Spleen (tissue), 11 donors: ENCODE measurements around the gene TMEM144. TPM values are rescaled to one million over a fixed set of nuclear protein-coding genes. Genes with fewer than 3 reads are reported as not detected.
"Not testable (repeated sequence)": the region's sequence is repeated elsewhere in the genome, so short reads cannot be mapped to it uniquely, and the experiment has no call there.

ENCODE experiments used
- DNase-seq: peaks from one replicate; pipeline ENCODE4 v3.0.0-alpha.2; 2020
- H3K27ac ChIP-seq, 8 donors: fragments of 200-600 bp; sonication (generic) in 7 of 8; 1 replicate in 4 of 8; 2 replicates in 4 of 8; pipeline versions ENCODE4 v1.5.0 to v1.8.0; 2016 to 2021; ENCODE audit warnings: inconsistent platforms in 4 of 8, mild to moderate bottlenecking in 4 of 8, moderate library complexity in 1 of 8
- H3K27me3 ChIP-seq, 7 donors: fragments of 200-600 bp; sonication (generic) in 6 of 7; replicated peaks in 1 of 7; 1 replicate in 4 of 7; 2 replicates in 3 of 7; pipeline versions ENCODE4 v1.5.0 to v1.8.0; 2016 to 2021; ENCODE audit warnings: inconsistent platforms in 3 of 7, mild to moderate bottlenecking in 1 of 7
- H3K36me3 ChIP-seq, 6 donors: fragments of 200-600 bp; sonication (generic) in 5 of 6; 1 replicate in 4 of 6; 2 replicates in 2 of 6; pipeline versions ENCODE4 v1.5.0 to v1.8.0; 2016 to 2021; ENCODE audit warnings: inconsistent platforms in 2 of 6
- H3K4me1 ChIP-seq, 6 donors: fragments of 200-600 bp; sonication (generic) in 5 of 6; 1 replicate in 3 of 6; 2 replicates in 3 of 6; pipeline versions ENCODE4 v1.5.0 to v1.8.0; 2016 to 2021; ENCODE audit warnings: inconsistent platforms in 3 of 6
- H3K4me3 ChIP-seq, 8 donors: fragments of 200-600 bp; sonication (generic) in 7 of 8; 1 replicate in 4 of 8; 2 replicates in 4 of 8; pipeline versions ENCODE4 v1.5.0 to v1.8.0; 2016 to 2021; ENCODE audit warnings: inconsistent platforms in 4 of 8, mild to moderate bottlenecking in 4 of 8, moderate library complexity in 2 of 8
- H3K9me3 ChIP-seq, 8 donors: fragments of 200-600 bp; sonication (generic) in 7 of 8; 1 replicate in 4 of 8; 2 replicates in 4 of 8; pipeline versions ENCODE4 v1.5.0 to v1.8.0; 2016 to 2021; ENCODE audit warnings: inconsistent platforms in 4 of 8
- POLR2A ChIP-seq, 3 donors: fragments of 450-650 bp; IDR thresholded peaks; one replicate each; pipeline ENCODE4 v1.5.1; 2017; ENCODE audit warnings: antibody characterized with exemption in 3 of 3, mild to moderate bottlenecking in 1 of 3
- POLR2AphosphoS5 ChIP-seq, 3 donors: sonication (generic); formaldehyde crosslinking; IDR thresholded peaks; one replicate each; pipeline ENCODE4 v1.5.1; 2017; ENCODE audit warnings: antibody characterized with exemption in 3 of 3
- WGBS, 5 donors: extraction: QIAGEN DNeasy Blood & Tissue Kit in 3 of 5; methylation state at CpG; one replicate each; pipeline versions ENCODE4 v1.1.5 to v1.1.7; 2013 to 2018; 5-methylcytosine and 5-hydroxymethylcytosine counted together
- intact Hi-C: fragments of 100-400 bp; cut with DNase I; formaldehyde crosslinking; loops from one replicate; pipeline ENCODE4 v1.15.0; 2023; ENCODE audit warnings: low total_unique reads
- polyA plus RNA-seq, 3 donors: library from polyadenylated mRNA; stranded (reverse); fragments of 200-250 nt; gene quantifications; one replicate each; pipeline ENCODE4 v1.2.1, GENCODE V29; 2013
- total RNA-seq, 7 donors: library from RNA; depleted of rRNA in 3 of 7; stranded (reverse); fragments of >200 nt in 3 of 7; fragmentation: NEBNext Ultra II Directional in 4 of 7; extraction: Animal tissue kit (Norgen Biotek cat#: 25700) in 4 of 7; gene quantifications; one replicate each; pipeline versions ENCODE4 v1.1.0 to v1.2.1, GENCODE V29; 2016 to 2021
- TF ChIP-seq, protein P1 (sequence below), 11 experiments: fragments of 200-600 bp in 7 of 11; fragments of 450-650 bp in 4 of 11; sonication (generic) in 4 of 11; IDR thresholded peaks in 8 of 11; conservative IDR thresholded peaks in 3 of 11; 1 replicate in 7 of 11; 2 replicates in 4 of 11; pipeline versions ENCODE4 v1.4.0 to v1.8.0; 2016 to 2021; ENCODE audit warnings: antibody characterized with exemption in 11 of 11, inconsistent platforms in 4 of 11, mild to moderate bottlenecking in 1 of 11
- donor health status: healthy with polysubstance abuse.
- donor health status: DM: no; HTN: no; CAD: no; lungs with moderate emphysema.
- donor health status: DM: no; HTN: no; CAD: no.
- donor health status: Bipolar disorder and iron deficiency.
- donor health status: healthy.
- donor health status: DM: no; HTN: no; CAD: no.
- donor health status: DM: yes; HTN: yes; CAD: no.

TMEM144 gene
- total and polyA plus RNA-seq, 10 donors: 0.56 to 21.3 (median 5.8) TPM

DNA sequence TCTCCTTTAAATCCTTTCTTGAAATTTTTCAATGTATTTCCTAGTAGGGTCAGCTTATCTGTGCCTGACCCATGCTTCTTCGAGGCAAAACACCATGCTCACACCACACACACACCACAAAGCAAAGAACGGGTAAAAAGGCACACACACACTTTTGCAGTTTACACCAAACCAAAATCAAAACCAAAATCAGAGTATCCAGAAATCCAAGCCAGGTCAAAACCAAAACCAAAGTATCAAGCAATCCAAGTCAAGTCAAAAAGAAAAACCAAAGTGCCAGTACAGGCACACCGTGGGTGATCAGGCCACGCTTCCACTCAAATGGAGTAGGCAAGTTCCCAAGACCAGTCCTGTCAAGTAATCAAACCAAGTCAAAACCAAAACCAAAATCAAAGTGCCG lies 17.6 kb downstream of the TMEM144 start:
- H3K36me3 ChIP-seq, DNase-seq, H3K27me3 ChIP-seq, H3K4me1 ChIP-seq, H3K9me3 ChIP-seq, H3K4me3 ChIP-seq, intact Hi-C loops, H3K27ac ChIP-seq: not testable (repeated sequence)
- WGBS, 5 donors: 88 to 96% (median 92%) methylated on average over 5 of the region's 5 CpGs

DNA sequence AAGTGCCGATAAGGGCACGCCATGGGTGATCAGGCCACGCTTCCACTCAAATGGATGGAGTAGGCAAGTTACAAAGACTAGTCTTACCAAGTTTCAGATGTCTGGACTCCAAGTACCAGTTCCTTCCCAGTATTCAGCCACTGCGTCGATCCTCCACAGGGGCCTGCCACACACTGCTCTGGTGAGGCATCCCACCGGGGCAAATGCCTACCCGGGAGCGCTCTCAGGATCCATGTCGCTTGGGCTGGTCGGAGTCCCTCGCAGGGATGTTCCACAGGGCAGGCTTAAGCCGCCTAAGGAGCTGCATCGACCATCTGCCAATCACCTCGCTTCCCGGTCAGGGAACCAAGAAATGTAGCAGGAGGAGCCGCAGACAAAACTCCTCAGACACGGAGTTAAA lies 18.1 kb downstream of the TMEM144 start:
- 88 to 95% (median 92%) methylated on average over 17 of the region's 17 CpGs for WGBS, 5 donors
- H3K4me3 ChIP-seq, DNase-seq, H3K27ac ChIP-seq, H3K9me3 ChIP-seq, intact Hi-C loops, H3K4me1 ChIP-seq, H3K36me3 ChIP-seq, H3K27me3 ChIP-seq: not testable (repeated sequence)

DNA sequence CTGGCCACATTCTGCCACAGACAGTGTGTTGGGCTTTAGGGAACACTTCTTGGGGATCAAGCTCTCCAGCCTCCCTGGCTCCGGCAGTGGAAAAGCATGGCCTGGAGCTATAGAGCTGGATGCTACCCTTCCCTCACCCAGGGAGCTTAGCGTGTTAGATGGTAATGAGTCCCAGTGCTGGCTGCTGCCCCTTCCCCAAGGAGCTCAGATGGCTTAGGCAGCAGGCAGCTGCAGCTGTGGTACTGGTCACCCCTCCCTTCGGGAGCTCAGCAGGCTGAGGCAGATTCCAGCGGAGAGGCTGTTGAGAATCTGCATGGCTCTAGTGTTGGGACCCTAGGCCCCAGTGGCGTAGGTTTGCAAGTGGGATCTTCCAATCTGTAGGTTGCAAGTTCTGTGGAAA lies 19.5 kb downstream of the TMEM144 start:
- DNase-seq: no peak
- intact Hi-C loops: no loop called here
- Histone ChIP-seq H3K4me3 (no peak overlapping the region), H3K4me1 (no peaks in the 10 kb centered on the region), H3K36me3 (no peaks in the 10 kb centered on the region), H3K27ac (no peak overlapping the region), H3K27me3 (no peaks in the 10 kb centered on the region), H3K9me3 (no peaks in the 10 kb centered on the region)
- WGBS, 5 donors: 73 to 100% (median 86%) methylated on average over 2 to 5 of the region's 5 CpGs
- TF ChIP-seq, protein P1, sequence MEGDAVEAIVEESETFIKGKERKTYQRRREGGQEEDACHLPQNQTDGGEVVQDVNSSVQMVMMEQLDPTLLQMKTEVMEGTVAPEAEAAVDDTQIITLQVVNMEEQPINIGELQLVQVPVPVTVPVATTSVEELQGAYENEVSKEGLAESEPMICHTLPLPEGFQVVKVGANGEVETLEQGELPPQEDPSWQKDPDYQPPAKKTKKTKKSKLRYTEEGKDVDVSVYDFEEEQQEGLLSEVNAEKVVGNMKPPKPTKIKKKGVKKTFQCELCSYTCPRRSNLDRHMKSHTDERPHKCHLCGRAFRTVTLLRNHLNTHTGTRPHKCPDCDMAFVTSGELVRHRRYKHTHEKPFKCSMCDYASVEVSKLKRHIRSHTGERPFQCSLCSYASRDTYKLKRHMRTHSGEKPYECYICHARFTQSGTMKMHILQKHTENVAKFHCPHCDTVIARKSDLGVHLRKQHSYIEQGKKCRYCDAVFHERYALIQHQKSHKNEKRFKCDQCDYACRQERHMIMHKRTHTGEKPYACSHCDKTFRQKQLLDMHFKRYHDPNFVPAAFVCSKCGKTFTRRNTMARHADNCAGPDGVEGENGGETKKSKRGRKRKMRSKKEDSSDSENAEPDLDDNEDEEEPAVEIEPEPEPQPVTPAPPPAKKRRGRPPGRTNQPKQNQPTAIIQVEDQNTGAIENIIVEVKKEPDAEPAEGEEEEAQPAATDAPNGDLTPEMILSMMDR (IDR thresholded peaks at IDR 0.05 in 8 of 11, conservative IDR thresholded peaks at IDR 0.05 in 3 of 11): no peak
- TF ChIP-seq POLR2A (IDR thresholded peaks at IDR 0.05): no peak
- TF ChIP-seq POLR2AphosphoS5 (IDR thresholded peaks at IDR 0.05): no peak

DNA sequence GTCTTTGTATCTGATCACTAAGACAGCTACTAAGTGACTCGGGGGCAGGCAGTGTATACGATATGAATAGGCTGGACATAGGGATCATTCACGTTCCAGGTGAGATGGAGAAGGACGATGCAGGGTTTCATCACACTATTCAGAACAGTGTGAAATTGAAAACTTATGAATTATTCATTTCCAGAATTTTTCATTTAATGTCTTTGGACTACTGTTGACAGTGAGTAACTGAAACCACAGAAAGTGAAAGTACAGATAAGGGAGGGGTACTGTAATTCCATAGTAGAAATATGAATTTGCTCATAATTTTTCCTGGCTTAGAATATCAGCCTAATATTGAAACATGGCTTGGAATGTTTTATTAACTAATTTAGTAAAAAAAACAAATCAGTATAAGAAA lies 24.4 kb downstream of the TMEM144 start:
- no peak for DNase-seq
- Histone ChIP-seq H3K27me3 (no peaks in the 10 kb centered on the region), H3K9me3 (no peaks in the 10 kb centered on the region), H3K4me3 (no peak overlapping the region), H3K36me3 (no peaks in the 10 kb centered on the region), H3K27ac (no peak overlapping the region), H3K4me1 (no peaks in the 10 kb centered on the region)
- 85 to 96% (median 91%) methylated on average over 4 of the region's 4 CpGs for WGBS, 5 donors
- TF ChIP-seq POLR2AphosphoS5 (IDR thresholded peaks at IDR 0.05): no peak
- TF ChIP-seq, protein P1 (IDR thresholded peaks at IDR 0.05 in 8 of 11, conservative IDR thresholded peaks at IDR 0.05 in 3 of 11): no peak
- no peak for TF ChIP-seq POLR2A (IDR thresholded peaks at IDR 0.05)
- intact Hi-C loops: no loop called here

DNA sequence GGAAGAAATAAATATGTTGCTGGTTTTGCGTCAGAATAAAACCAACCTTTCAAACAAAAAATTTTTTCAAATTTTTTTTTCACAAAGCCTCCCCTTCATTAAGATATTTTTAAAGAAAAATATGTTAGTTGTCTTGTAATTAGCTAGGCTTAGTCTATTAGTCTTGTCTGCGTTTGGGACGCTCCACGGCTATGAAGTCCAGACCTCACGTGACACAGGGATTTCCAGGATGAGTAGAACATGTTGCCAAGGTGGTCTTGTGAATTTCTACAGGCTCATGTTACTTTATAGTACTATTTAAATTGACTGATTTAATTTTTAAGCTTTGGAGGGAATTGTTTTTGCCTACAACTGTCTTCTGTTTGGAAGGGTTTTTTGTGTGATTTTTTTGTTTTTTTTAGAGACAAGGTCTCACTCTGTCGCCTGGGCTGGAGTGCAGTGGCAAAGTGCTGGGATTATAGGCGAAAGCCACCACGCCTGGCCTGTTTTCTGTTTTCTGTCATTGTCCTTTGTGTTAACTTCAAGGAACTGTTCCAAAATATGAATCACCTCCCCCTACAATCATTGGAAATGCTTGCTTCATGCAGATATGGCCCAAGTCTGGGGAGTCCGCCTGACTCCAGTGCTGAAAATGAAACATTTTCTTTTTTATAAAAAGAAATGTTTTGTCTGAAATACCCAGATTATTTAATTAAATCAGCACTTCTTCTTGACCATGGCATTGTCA lies 26.2 kb downstream of the TMEM144 start:
- intact Hi-C loops: no loop called here
- no peaks in the 10 kb centered on the region for H3K9me3 ChIP-seq
- H3K36me3 ChIP-seq: peaks cover 0 to 6% (median 0%) of the 10 kb centered on the region in 6 donors
- DNase-seq: no peak
- H3K4me1 ChIP-seq: no peaks in the 10 kb centered on the region
- H3K27me3 ChIP-seq: no peaks in the 10 kb centered on the region
- TF ChIP-seq POLR2A (IDR thresholded peaks at IDR 0.05) (no peak), POLR2AphosphoS5 (IDR thresholded peaks at IDR 0.05) (no peak)
- TF ChIP-seq, protein P1 (IDR thresholded peaks at IDR 0.05 in 8 of 11, conservative IDR thresholded peaks at IDR 0.05 in 3 of 11): no peak
- H3K27ac ChIP-seq: no peak overlapping the region
- H3K4me3 ChIP-seq: no peak overlapping the region
- WGBS, 5 donors: 80 to 94% (median 82%) methylated on average over 9 of the region's 9 CpGs
